ENCODE results near the gene NFIB. TPM values are rescaled to one million over a fixed set of nuclear protein-coding genes. Genes with fewer than 3 reads are reported as not detected.

Gene NFIB
- polyA plus RNA-seq, 3 donors: not detected

DNA sequence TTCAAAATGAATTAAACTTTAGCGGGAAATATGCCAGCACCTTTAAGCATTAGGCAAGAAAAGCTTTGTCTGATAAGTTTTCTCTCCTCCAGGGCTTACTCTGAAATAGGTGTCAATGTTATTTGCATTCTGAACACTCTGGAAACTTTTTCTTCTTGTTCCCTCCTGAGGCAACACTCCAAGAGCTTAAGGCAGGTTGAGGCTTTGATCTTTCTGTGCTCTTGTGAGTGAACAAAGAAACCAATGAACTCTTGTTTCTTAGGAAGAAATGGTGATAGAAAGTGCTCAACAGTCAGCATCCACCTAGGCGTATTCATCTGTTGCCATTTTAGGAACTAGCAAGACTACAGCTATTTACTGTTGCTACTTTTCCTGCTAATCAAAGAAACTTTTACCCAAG lies 259.8 kb downstream of the NFIB start:
- H3K36me3 Mint-ChIP-seq: no peaks in the 10 kb centered on the region
- no peak overlapping the region for H3K4me3 ChIP-seq (replicated peaks in 1 of 3; ENCODE audit: low read depth in 2 of 3, low read length in 3 of 3)
- H3K9me3 Mint-ChIP-seq: peaks cover 0 to 6% (median 3%) of the 10 kb centered on the region in 7 donors
- H3K27ac Mint-ChIP-seq: no peak overlapping the region
- no peak overlapping the region for H2AFZ ChIP-seq (ENCODE audit: insufficient read depth, low read depth, low read length, poor library complexity, severe bottlenecking)
- WGBS (ENCODE audit: insufficient coverage): no CpG with 5 or more reads among the region's 2 CpGs
- intact Hi-C loops (cut with micrococcal nuclease): no loop called here
- H3K4me3 Mint-ChIP-seq: no peak overlapping the region
- TF ChIP-seq, protein P1, sequence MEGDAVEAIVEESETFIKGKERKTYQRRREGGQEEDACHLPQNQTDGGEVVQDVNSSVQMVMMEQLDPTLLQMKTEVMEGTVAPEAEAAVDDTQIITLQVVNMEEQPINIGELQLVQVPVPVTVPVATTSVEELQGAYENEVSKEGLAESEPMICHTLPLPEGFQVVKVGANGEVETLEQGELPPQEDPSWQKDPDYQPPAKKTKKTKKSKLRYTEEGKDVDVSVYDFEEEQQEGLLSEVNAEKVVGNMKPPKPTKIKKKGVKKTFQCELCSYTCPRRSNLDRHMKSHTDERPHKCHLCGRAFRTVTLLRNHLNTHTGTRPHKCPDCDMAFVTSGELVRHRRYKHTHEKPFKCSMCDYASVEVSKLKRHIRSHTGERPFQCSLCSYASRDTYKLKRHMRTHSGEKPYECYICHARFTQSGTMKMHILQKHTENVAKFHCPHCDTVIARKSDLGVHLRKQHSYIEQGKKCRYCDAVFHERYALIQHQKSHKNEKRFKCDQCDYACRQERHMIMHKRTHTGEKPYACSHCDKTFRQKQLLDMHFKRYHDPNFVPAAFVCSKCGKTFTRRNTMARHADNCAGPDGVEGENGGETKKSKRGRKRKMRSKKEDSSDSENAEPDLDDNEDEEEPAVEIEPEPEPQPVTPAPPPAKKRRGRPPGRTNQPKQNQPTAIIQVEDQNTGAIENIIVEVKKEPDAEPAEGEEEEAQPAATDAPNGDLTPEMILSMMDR (IDR thresholded peaks at IDR 0.05): no peak
- H3K27me3 Mint-ChIP-seq (ENCODE audit: low read depth in 3 of 3): peaks cover 0 to 2% (median 0%) of the 10 kb centered on the region in 3 donors
- H3K9ac ChIP-seq (ENCODE audit: insufficient read depth, low read length, poor library complexity, severe bottlenecking): no peak overlapping the region
- peaks cover 0 to 6% of the 10 kb centered on the region in 2 donors for H3K9me3 ChIP-seq (replicated peaks in 1 of 2; ENCODE audit: control insufficient read depth in 1 of 2, insufficient read depth in 1 of 2, low read length in 2 of 2)
- DNase-seq: no peak
- H3K4me1 Mint-ChIP-seq: no peaks in the 10 kb centered on the region
- no peak overlapping the region for H3K27ac ChIP-seq (ENCODE audit: low read depth in 1 of 2, low read length in 2 of 2)
- no peaks in the 10 kb centered on the region for H3K27me3 ChIP-seq (ENCODE audit: control insufficient read depth in 2 of 2, insufficient read depth in 2 of 2, low read length in 2 of 2)
- no peaks in the 10 kb centered on the region for H3K36me3 ChIP-seq (replicated peaks in 1 of 2; ENCODE audit: control insufficient read depth in 1 of 2, insufficient read depth in 2 of 2, low read length in 2 of 2)
- H3K4me1 ChIP-seq (ENCODE audit: control insufficient read depth in 1 of 2, insufficient read depth in 2 of 2, low read length in 2 of 2): no peaks in the 10 kb centered on the region
- H3K4me2 ChIP-seq (replicated peaks; ENCODE audit: extremely low read depth, low read length, poor library complexity, severe bottlenecking): no peak overlapping the region
- H4K20me1 ChIP-seq (ENCODE audit: insufficient read depth, low read length): no peaks in the 10 kb centered on the region
- no peaks in the 10 kb centered on the region for H3K79me2 ChIP-seq (ENCODE audit: insufficient read depth, low read length)

DNA sequence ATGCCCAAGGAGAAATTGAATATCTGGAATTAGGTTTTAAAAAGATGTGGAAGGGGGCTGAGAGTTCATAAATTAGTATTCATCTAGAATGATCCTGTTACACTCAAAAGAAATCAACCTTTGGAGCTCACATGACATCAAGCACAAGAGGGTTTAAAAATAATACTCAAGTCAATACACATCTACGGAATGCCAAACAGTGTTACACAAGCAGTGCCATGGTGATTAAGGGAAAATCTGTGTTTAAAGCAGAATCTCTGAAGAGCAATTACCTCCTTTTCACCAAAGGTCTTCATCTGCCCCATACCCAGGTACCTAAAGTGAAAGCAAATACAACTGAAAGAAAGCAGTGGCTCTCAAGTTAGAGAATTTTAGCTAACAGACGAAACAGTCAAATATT lies 261.6 kb downstream of the NFIB start:
- peaks cover 0 to 6% (median 0%) of the 10 kb centered on the region in 7 donors for H3K9me3 Mint-ChIP-seq
- H3K4me2 ChIP-seq (replicated peaks; ENCODE audit: extremely low read depth, low read length, poor library complexity, severe bottlenecking): no peak overlapping the region
- no peaks in the 10 kb centered on the region for H3K4me1 ChIP-seq (ENCODE audit: control insufficient read depth in 1 of 2, insufficient read depth in 2 of 2, low read length in 2 of 2)
- no peaks in the 10 kb centered on the region for H3K36me3 ChIP-seq (replicated peaks in 1 of 2; ENCODE audit: control insufficient read depth in 1 of 2, insufficient read depth in 2 of 2, low read length in 2 of 2)
- no peaks in the 10 kb centered on the region for H3K27me3 ChIP-seq (ENCODE audit: control insufficient read depth in 2 of 2, insufficient read depth in 2 of 2, low read length in 2 of 2)
- no peak overlapping the region for H3K4me3 ChIP-seq (replicated peaks in 1 of 3; ENCODE audit: low read depth in 2 of 3, low read length in 3 of 3)
- no peak for DNase-seq
- no peak overlapping the region for H3K27ac ChIP-seq (ENCODE audit: low read depth in 1 of 2, low read length in 2 of 2)
- H3K27ac Mint-ChIP-seq: no peak overlapping the region
- H3K9me3 ChIP-seq (replicated peaks in 1 of 2; ENCODE audit: control insufficient read depth in 1 of 2, insufficient read depth in 1 of 2, low read length in 2 of 2): no peaks in the 10 kb centered on the region
- intact Hi-C loops (cut with micrococcal nuclease): no loop called here
- no peaks in the 10 kb centered on the region for H3K36me3 Mint-ChIP-seq
- no peaks in the 10 kb centered on the region for H3K79me2 ChIP-seq (ENCODE audit: insufficient read depth, low read length)
- H4K20me1 ChIP-seq (ENCODE audit: insufficient read depth, low read length): no peaks in the 10 kb centered on the region
- no CpG with 5 or more reads among the region's 2 CpGs for WGBS (ENCODE audit: insufficient coverage)
- no peaks in the 10 kb centered on the region for H3K27me3 Mint-ChIP-seq (ENCODE audit: low read depth in 3 of 3)
- H3K9ac ChIP-seq (ENCODE audit: insufficient read depth, low read length, poor library complexity, severe bottlenecking): no peak overlapping the region
- H2AFZ ChIP-seq (ENCODE audit: insufficient read depth, low read depth, low read length, poor library complexity, severe bottlenecking): no peak overlapping the region
- TF ChIP-seq, protein P1 (IDR thresholded peaks at IDR 0.05): no peak
- no peak overlapping the region for H3K4me3 Mint-ChIP-seq
- no peaks in the 10 kb centered on the region for H3K4me1 Mint-ChIP-seq

All from CD14-positive monocyte (primary cell).